DND-41 (cell line): ENCODE results near the gene CPEB1.
"Not testable (repeated sequence)": the region's sequence is repeated elsewhere in the genome, so short reads cannot be mapped to it uniquely, and the experiment has no call there.

ENCODE experiments used
- ATAC-seq: fragments of 200-7000 bp; cut with Tn5 transposase; 3 replicates; pipeline ENCODE4 v1.9.1; 2021; ENCODE audit warnings: low read depth; ENCODE audit not compliant: insufficient read depth
- DNase-seq: peaks from one replicate; pipeline ENCODE4 v3.0.0-alpha.2; 2020
- H2AFZ ChIP-seq: 2 replicates; pipeline ENCODE4 v1.6.0; 2012; ENCODE audit warnings: low read depth, low read length
- H3K27ac ChIP-seq: 2 replicates; pipeline ENCODE4 v1.5.1; 2012; ENCODE audit warnings: low read length, inconsistent platforms
- H3K27me3 ChIP-seq: fragments of 200-600 bp; sonication (generic); 2 replicates; pipeline ENCODE4 v1.6.0; 2012; ENCODE audit warnings: low read length, mild to moderate bottlenecking, inconsistent platforms; ENCODE audit not compliant: insufficient read depth, poor library complexity
- H3K36me3 ChIP-seq: 2 replicates; pipeline ENCODE4 v1.5.1; 2012; ENCODE audit warnings: low read length, inconsistent platforms; ENCODE audit not compliant: insufficient read depth
- H3K4me1 ChIP-seq: 2 replicates; pipeline ENCODE4 v1.5.1; 2012; ENCODE audit warnings: mild to moderate bottlenecking, low read length; ENCODE audit not compliant: insufficient read depth
- H3K4me2 ChIP-seq: 2 replicates; pipeline ENCODE4 v1.6.0; 2012; ENCODE audit warnings: mild to moderate bottlenecking, moderate library complexity, low read length, inconsistent platforms; ENCODE audit not compliant: insufficient read depth
- H3K4me3 ChIP-seq, 2 experiments: fragments of 200-600 bp in 1 of 2; shearing (Covaris generic) in 1 of 2; 2 replicates each; pipeline ENCODE4 v1.5.1; 2012 to 2016; ENCODE audit warnings: inconsistent platforms in 2 of 2, low read length in 2 of 2, mild to moderate bottlenecking in 2 of 2, low read depth in 1 of 2, moderate library complexity in 1 of 2
- H3K79me2 ChIP-seq: 2 replicates; pipeline ENCODE4 v1.6.0; 2012; ENCODE audit warnings: low read length, inconsistent platforms; ENCODE audit not compliant: insufficient read depth
- H3K9ac ChIP-seq: 2 replicates; pipeline ENCODE4 v1.6.0; 2012; ENCODE audit warnings: low read depth, mild to moderate bottlenecking, inconsistent platforms, low read length, moderate library complexity
- H3K9me3 ChIP-seq: 2 replicates; pipeline ENCODE4 v1.5.1; 2012; ENCODE audit warnings: low read length, moderate library complexity, mild to moderate bottlenecking, inconsistent platforms; ENCODE audit not compliant: insufficient read depth, severe bottlenecking
- H4K20me1 ChIP-seq: 2 replicates; pipeline ENCODE4 v1.6.0; 2012; ENCODE audit warnings: low read length; ENCODE audit not compliant: insufficient read depth

CPEB1 gene

DNA sequence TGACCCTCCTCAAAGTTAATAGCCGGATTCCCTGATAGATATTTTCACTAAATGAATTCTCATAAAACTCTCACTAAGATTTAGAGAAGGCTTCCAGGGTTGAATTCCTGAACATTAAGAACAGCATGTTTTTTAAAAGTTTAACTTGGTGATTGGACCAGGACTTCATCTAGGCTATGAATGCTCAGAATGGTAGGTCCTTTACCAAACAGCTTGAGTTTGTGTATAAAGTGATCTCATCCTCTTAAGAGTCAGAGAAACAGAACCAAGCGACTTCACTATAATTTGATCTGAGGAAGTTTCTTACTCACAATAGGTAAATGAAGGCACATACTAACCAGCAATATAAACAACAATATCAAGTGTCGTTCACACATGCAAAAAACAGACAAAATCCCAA lies 143.1 kb downstream of the CPEB1 start:
- not testable (repeated sequence) for H3K4me1 ChIP-seq, H3K9ac ChIP-seq, H3K27ac ChIP-seq, H2AFZ ChIP-seq, H3K27me3 ChIP-seq, H3K9me3 ChIP-seq, H3K4me3 ChIP-seq, H3K4me2 ChIP-seq, DNase-seq, ATAC-seq, H3K36me3 ChIP-seq, H4K20me1 ChIP-seq, H3K79me2 ChIP-seq

DNA sequence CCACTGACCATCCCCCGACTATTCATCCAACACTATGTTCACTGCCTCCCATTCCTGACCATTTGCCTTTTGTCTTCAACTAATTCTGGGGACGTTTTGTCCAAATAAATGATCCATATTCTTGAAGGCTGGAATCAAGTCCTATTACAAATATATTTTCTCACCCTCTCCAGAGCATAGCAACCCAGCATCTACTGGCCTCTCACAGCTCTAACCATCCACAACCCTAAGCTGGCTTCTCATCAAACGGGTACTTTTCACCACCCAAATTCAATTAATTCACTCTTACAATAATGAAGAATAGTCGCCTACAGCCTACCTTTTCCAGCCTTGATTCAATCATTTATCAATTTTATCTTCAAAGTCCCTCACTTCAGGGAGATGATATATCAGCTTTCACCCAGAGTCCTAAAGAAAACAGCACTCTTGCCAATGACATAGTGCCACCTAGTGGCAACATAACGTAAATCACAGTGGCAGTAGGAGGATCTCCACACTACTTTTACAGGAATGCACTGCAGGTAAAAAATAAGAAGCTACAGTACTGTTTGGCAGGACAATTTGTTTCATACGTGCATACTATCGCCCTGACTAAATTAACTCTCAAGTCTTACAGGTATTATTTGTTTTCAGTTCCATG lies 144.3 kb downstream of the CPEB1 start:
- not testable (repeated sequence) for H3K27ac ChIP-seq, H3K79me2 ChIP-seq, H3K4me3 ChIP-seq, H3K4me1 ChIP-seq, H3K9me3 ChIP-seq, H3K4me2 ChIP-seq, H2AFZ ChIP-seq, H3K9ac ChIP-seq, H3K36me3 ChIP-seq, H4K20me1 ChIP-seq, H3K27me3 ChIP-seq
- DNase-seq (peak; percentile 5), ATAC-seq (peak; percentile 76)

DNA sequence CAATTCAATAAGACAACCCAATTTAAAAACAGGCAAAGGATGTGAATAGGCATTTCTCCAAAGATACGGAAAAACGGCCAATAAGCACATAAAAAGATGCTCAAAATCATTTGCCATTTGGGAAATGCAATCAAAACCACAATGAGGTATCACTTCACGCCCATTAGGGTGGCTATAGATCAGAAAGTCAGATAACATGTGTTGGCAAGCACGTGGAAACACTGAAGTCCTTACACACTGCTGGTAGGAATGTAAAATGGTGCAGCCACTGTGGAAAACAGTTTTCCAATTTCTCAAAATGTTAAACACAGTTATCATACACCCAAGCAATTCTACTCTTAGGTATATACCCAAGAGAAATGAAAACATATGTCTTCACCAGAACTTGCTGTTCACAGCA lies 146.4 kb downstream of the CPEB1 start:
- DNase-seq = not testable (repeated sequence)

DNA sequence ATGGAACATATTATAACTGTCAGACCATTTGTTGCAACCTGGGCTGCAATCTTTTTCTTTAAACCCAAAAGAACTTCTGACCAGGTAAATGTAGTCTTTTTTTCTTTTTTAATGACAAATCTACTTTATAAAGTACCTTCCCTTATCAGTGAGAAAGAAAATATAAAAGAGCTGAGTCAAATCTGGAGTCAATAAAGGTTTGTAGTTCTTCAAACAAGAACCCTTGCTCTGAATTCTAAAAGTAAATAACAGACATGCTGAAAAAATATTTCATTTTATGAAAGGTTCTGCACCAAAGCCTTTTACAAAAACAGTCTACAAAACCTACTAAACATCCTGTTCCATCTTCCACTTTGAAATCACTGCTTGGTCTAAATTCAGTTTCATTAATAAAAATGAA lies 149.2 kb downstream of the CPEB1 start:
- H3K27me3 ChIP-seq, H3K4me1 ChIP-seq, H3K9me3 ChIP-seq, ATAC-seq, H3K4me3 ChIP-seq, H2AFZ ChIP-seq, H3K9ac ChIP-seq, DNase-seq, H4K20me1 ChIP-seq, H3K4me2 ChIP-seq, H3K27ac ChIP-seq, H3K36me3 ChIP-seq, H3K79me2 ChIP-seq: not testable (repeated sequence)

More for the DNA sequence above, 146.4 kb downstream of the CPEB1 start:
- H3K4me2 ChIP-seq, H3K27ac ChIP-seq, H4K20me1 ChIP-seq, H3K27me3 ChIP-seq, H3K4me3 ChIP-seq, H3K9me3 ChIP-seq, H3K79me2 ChIP-seq, H3K9ac ChIP-seq, H3K36me3 ChIP-seq, H3K4me1 ChIP-seq, ATAC-seq, H2AFZ ChIP-seq: not testable (repeated sequence)
